GM21423 (cell line): ENCODE measurements around the gene NDRG3.

Source experiments
- ATAC-seq: cut with Tn5 transposase; IDR thresholded peaks from one replicate; pipeline ENCODE4 v1.9.1; 2021; ENCODE audit warnings: mild to moderate bottlenecking, moderate library complexity; ENCODE audit not compliant: unreplicated experiment

The NDRG3 gene

GRCh38 chr20:36745927-36746659 is at the start of gene NDRG3:
Gene NDRG3 (minus strand): TSS chr20:36746090. CDS start chr20:36721735, 24,355 bp downstream.
- ATAC-seq: peak; percentile 88

- no peak for ATAC-seq
Observed at GRCh38 chr20:36794116-36794474, 48.2 kb upstream of the NDRG3 start.

GRCh38 chr20:36793294-36794115 is 47.6 kb upstream of the NDRG3 start:
- no peak for ATAC-seq

- ATAC-seq: no peak
Observed at GRCh38 chr20:36792422-36792821, 46.5 kb upstream of the NDRG3 start.

GRCh38 chr20:36791862-36792261 is 46.0 kb upstream of the NDRG3 start:
- no peak for ATAC-seq

GRCh38 chr20:36786663-36787062 is 40.8 kb upstream of the NDRG3 start:
- no peak for ATAC-seq

- ATAC-seq: no peak
Observed at GRCh38 chr20:36786246-36786645, 40.4 kb upstream of the NDRG3 start.

GRCh38 chr20:36785308-36785707 is 39.4 kb upstream of the NDRG3 start:
- no peak for ATAC-seq

- no peak for ATAC-seq
Observed at GRCh38 chr20:36784900-36785299, 39.0 kb upstream of the NDRG3 start.

GRCh38 chr20:36784116-36784515 is 38.2 kb upstream of the NDRG3 start:
- no peak for ATAC-seq

- ATAC-seq: no peak
Observed at GRCh38 chr20:36779656-36780025, 33.8 kb upstream of the NDRG3 start.

GRCh38 chr20:36778831-36779655 is 33.2 kb upstream of the NDRG3 start:
- ATAC-seq: no peak

GRCh38 chr20:36777576-36777975 is 31.7 kb upstream of the NDRG3 start:
- ATAC-seq: no peak

GRCh38 chr20:36777167-36777566 is 31.3 kb upstream of the NDRG3 start:
- ATAC-seq: no peak

GRCh38 chr20:36775826-36776225 is 29.9 kb upstream of the NDRG3 start:
- no peak for ATAC-seq

GRCh38 chr20:36775196-36775595 is 29.3 kb upstream of the NDRG3 start:
- ATAC-seq: no peak

GRCh38 chr20:36773597-36774390 is 27.9 kb upstream of the NDRG3 start, which contains the start of gene DSN1:
Gene DSN1 (minus strand): TSS chr20:36773763. CDS start chr20:36771458, 2,305 bp downstream.
- ATAC-seq: peak; percentile 79

GRCh38 chr20:36773107-36773596 is 27.3 kb upstream of the NDRG3 start:
- peak; percentile 22 for ATAC-seq

- no peak for ATAC-seq
Observed at GRCh38 chr20:36770680-36771079, 24.8 kb upstream of the NDRG3 start.

- no peak for ATAC-seq
Observed at GRCh38 chr20:36768768-36769430, 23.0 kb upstream of the NDRG3 start.
